Stimulated activated CD4-positive, alpha-beta T cell treated with anti-CD3 and anti-CD28 coated beads, TNF-alpha, amount 100 ng/mL, for 48 hours (primary cell): ENCODE data around the gene ANAPC5.
A peak's percentile ranks its signal among the peaks of the same experiment; 100 is the strongest.
"Not testable (repeated sequence)": the region's sequence is repeated elsewhere in the genome, so short reads cannot be mapped to it uniquely, and the experiment has no call there.

Experiments
- DNase-seq, 3 donors: peaks; one replicate each; pipeline ENCODE4 v3.0.0-alpha.2; 2020; ENCODE audit warnings: low read depth in 3 of 3

ANAPC5 gene, protein sequence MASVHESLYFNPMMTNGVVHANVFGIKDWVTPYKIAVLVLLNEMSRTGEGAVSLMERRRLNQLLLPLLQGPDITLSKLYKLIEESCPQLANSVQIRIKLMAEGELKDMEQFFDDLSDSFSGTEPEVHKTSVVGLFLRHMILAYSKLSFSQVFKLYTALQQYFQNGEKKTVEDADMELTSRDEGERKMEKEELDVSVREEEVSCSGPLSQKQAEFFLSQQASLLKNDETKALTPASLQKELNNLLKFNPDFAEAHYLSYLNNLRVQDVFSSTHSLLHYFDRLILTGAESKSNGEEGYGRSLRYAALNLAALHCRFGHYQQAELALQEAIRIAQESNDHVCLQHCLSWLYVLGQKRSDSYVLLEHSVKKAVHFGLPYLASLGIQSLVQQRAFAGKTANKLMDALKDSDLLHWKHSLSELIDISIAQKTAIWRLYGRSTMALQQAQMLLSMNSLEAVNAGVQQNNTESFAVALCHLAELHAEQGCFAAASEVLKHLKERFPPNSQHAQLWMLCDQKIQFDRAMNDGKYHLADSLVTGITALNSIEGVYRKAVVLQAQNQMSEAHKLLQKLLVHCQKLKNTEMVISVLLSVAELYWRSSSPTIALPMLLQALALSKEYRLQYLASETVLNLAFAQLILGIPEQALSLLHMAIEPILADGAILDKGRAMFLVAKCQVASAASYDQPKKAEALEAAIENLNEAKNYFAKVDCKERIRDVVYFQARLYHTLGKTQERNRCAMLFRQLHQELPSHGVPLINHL

DNA sequence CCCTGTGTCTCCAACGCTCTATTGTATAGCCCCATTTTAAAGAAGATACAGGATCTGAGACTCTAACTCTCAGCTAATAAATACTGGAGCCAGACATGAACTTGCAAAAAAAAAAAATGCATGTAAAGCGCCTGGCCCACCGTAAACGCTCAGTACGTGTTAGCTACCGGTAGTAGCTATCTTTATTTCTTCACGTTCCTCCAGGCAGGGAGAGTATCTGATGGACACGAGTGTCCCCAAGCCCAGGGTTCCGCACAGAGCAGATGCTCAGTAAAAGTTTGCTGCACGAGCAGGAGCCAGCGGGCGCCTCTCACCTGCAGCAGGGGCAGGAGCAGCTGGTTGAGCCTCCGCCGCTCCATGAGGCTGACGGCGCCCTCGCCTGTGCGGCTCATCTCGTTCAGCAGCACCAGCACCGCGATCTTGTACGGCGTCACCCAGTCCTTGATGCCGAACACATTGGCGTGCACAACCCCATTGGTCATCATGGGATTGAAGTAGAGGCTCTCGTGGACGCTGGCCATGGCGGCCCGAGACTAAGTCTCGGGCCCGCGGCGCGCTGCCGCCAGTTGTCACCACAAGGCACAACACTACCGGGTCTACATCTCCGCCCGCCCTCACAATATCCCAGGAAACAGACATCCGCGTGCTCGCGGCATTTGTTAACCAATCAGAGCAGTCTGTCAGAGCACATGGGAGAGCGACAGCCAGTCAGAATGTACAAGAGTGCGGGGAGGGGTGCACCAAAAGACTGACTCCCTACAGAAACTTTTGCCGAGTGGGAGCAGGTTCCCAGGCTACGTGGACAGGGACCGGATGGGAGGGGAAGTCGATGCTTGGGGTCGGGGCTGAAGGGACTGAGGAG, at the start of gene ANAPC5:
Gene ANAPC5 (minus strand): TSS at position 592 of the 862 bp plus-strand sequence. CDS start 71 bp downstream, at position 521.
- peak; percentile 83 to 90 (median 83) for DNase-seq

GRCh38 chr12:121400332-121401139, 48.3 kb upstream of the ANAPC5 start:
- DNase-seq = peak; percentile 35 to 45 (median 41)

GRCh38 chr12:121399391-121400331, 47.5 kb upstream of the ANAPC5 start, which contains the start of gene RNF34:
RNF34 (plus strand) TSS chr12:121400118; CDS start chr12:121400213, 95 bp downstream.
- DNase-seq = peak; percentile 97 to 98 (median 98)

GRCh38 chr12:121398355-121398754, 46.1 kb upstream of the ANAPC5 start:
- DNase-seq = no peak

DNA sequence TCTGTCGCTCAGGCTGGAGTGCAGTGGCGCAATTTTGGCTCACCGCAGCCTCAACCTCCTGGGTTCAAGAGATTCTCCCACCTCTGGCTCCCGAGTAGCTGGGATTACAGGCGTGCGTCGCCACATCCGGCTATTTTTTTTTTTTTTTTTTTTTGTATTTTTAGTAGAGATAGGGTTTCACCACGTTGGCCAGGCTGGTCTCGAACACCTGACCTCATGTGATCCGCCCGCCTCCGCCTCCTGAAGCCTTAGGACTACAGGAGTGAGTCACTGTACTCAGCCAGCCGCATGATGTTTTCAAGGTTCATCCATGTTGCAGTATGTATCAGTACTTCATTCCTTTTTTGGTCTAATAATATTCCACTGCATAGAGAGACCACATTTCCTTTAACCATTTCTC, 45.3 kb upstream of the ANAPC5 start:
- no peak for DNase-seq

DNA sequence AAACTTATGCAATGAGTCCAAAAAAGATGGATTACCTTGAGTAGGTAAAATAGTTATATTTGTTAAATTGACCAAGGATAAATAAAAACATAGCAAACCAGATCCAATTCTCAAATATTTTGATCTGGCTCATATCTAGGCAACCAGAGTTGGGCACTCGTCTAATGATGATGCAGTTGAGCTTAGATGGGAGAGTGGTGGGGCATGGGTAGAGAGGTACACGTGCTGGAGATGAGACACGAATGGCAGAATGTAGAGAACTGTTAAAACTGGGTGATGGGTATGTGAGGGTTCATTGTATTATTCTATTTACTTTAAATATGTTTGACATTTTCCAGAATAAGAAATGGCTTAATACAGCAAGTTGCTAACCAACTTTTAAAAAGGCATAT, 40.1 kb upstream of the ANAPC5 start:
- DNase-seq = no peak

DNA sequence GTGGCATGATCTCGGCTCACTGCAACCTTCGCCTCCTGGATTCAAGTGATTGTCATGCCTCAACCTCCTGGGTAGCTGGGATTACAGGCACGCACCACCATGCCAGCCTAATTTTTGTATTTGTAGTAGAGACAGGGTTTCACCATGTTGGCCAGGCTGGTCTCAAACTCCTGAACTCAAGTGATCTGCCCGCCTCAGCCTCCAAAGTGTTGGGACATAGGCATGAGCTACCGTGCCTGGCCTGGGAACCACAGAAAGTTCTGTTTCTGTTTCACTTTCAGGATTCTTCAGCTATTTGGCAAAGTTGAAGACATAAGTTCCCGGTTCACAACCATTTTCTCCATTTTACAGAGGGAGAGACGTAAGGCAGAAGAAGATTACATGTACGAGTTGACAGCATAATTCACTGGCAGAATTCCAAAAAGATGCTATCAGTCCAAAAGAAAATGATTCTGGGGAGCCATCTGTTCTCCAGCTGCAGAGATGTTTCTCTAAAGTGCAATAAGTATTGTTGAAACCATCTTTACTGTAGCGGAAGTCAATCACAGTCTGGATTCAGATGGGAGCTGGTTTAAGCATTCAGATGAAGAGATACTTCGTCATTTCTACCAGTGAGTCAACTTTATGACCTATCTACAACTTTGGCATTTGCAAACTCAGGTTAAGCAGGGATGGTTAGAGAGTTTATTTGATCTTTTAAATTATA, 39.6 kb upstream of the ANAPC5 start:
- peak in 2 of 3 donors; percentile 5 to 16 for DNase-seq

DNA sequence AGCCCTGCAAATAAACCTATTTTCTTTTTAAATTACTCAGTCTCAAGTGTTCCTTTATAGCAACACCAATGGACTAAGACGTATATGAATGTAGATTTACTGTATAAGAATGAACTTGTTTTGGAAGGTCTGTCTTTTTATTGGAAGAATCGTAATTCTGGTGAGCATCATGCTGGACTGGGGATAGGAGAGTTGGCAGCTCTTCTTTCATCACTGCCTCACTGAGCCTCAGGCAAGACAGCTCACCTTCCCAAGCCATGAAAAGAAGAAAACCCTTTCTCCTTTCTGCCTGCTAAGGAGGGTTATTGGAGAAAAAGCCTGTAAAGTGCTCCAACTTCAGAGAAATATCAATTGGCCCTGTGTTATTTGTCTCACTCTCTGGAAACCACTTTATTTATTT, 38.6 kb upstream of the ANAPC5 start:
- DNase-seq = no peak

DNA sequence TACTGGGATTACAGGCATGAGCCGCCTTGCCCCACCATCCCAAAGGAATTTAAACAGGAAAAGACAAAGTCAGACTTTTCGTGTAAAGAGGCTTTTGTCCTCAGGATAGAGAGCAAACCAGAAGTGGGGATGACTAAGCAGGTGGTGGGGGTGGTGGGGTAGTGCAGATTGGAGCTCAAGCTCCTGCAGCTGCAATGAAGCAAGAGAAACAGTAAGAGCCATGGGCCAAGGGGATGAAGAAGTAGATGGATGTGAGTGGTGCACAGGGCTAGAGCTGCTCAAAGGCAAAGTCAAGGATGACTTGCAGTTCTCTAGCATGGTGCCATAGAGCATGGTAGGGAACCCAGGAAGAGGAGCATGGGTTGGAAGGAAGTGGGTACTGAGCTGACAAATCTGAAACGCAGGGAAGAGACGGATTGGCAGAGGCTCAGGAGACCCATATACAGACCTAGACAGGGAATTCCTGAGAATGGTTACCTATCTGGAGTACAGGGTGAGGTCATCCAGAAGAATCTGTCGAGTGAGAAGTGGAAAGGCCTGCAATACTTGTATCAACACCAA, 36.3 kb upstream of the ANAPC5 start:
- no peak for DNase-seq

GRCh38 chr12:121384891-121385290, 32.7 kb upstream of the ANAPC5 start:
- not testable (repeated sequence) for DNase-seq

- no peak for DNase-seq
These were observed 31.4 kb upstream of the ANAPC5 start for GRCh38 chr12:121383601-121384021.

GRCh38 chr12:121379945-121380344, 27.7 kb upstream of the ANAPC5 start:
- DNase-seq = no peak

GRCh38 chr12:121378736-121379135, 26.5 kb upstream of the ANAPC5 start:
- DNase-seq = no peak

DNA sequence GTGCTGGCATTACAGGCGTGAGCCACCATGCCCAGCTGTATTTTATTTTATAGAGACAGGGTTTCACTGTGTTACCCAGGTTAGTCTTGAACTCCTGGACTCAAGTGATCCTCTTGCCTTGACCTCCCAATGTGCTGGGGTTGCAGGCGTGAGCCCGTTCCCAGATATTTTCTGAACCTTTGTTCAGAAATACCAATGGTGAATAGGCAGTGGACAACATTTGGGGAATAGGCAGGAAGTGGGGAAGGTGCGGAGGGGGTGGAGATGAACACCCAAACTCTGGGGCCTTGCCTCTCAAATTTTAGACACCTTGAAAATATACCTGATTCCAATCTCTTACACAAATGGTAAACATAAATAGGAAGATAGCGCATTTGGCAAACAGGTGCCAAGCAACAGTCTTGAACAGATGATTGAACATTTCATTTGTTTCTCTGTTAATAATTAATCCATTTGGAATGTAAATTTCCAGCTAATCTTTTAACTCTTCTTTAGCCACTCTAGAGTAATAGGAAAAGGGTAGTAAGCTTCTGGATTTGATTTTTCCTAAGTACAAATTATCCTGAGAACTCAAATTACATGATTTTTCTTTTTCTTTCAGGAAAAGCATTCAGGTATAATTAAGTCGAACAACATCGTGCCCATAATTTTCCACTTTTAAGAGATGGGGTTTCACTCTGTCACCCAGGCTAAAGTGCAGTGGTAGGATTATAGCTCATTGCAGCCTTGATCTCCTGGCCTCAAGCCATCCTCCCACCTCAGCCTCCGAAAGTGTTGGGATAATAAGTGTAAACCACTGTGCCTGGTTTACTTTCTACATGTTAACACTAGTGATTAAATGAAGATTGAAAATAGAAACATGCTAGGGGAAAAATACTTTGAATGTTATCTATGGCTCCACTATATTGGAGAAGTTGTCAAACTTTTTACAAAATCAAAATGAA, 24.8 kb upstream of the ANAPC5 start:
- DNase-seq = no peak

GRCh38 chr12:121374945-121375584, 22.9 kb upstream of the ANAPC5 start:
- DNase-seq = not testable (repeated sequence)

DNA sequence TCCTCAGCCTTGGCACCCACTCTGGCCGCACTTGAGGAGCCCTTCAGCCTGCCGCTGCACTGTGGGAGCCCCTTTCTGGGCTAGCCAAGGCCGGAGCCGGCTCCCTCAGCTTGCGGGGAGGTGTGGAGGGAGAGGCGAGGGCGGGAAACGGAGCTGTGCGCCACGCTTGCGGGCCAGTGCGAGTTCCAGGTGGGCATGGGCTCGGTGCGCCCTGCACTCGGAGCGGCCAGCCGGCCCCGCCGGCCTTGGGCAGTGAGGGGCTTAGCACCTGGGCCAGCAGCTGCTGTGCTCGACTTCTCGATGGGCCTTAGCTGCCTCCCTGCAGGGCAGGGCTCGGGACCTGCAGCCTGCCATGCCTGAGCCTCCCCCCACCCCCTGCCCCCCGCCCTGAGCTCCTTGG, 22.1 kb upstream of the ANAPC5 start:
- DNase-seq = not testable (repeated sequence)

- no peak for DNase-seq
These were observed 21.5 kb upstream of the ANAPC5 start for GRCh38 chr12:121373755-121374154.
